Epithelial cell of proximal tubule (primary cell): ENCODE results near the gene CES3. TPM values are rescaled to one million over a fixed set of nuclear protein-coding genes. Genes with fewer than 3 reads are reported as not detected.

Experiments
- DNase-seq: peaks from one replicate; pipeline ENCODE4 v3.0.0-alpha.2; 2011; ENCODE audit warnings: low read depth
- H3K4me3 ChIP-seq: 2 replicates; pipeline ENCODE4 v1.5.1; 2011; ENCODE audit warnings: low read depth, mild to moderate bottlenecking, low read length
- CTCF ChIP-seq: conservative IDR thresholded peaks from 2 replicates; pipeline ENCODE4 v1.5.1; 2012; ENCODE audit warnings: low read depth, mild to moderate bottlenecking, low read length
- total RNA-seq: library from RNA; depleted of rRNA; stranded (reverse); fragments of >200 nt; gene quantifications from 2 replicates; pipeline ENCODE4 v1.2.3, GENCODE V29; 2015

Gene CES3
- total RNA-seq, 1 donor from 2014 or later: 0.75 TPM

DNA sequence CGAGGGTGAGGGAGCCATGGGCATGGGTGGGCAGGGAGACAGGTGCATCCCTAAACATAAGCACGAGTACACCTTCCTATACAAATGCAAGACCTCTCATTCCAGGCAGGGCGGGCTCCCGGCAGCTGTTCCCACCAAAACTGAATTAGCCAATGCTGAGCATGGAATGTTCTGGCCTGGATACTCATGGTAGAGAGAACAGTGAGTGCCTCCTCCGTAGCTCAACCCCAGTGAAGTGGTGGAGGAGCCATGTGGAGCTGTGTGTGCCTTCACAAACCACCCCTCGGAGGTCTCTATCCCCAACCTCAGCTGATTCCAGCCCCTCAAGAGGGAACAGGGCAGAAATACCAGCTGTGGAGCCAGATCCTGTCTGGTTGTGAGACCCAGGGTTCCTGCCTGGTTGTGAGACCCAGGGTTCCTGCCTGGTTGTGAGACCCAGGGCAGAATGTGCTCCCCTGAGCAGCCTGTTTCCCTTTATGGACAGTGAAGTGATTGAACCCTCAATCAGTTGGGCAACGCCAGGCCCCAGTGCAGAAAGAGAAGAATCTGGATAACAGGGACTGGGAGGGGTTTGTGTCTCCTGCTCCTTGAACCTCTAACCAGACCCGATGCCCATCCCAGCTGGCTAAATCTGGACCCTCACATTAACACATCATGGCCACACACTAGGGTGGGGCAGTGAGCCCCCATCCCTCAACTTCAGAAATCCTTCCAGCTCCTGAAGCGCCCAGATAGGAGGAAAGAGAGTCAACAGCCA is 40.0 kb upstream of the CES3 start:
- no peak for DNase-seq
- H3K4me3 ChIP-seq: no peak overlapping the region
- no peak for TF ChIP-seq CTCF

DNA sequence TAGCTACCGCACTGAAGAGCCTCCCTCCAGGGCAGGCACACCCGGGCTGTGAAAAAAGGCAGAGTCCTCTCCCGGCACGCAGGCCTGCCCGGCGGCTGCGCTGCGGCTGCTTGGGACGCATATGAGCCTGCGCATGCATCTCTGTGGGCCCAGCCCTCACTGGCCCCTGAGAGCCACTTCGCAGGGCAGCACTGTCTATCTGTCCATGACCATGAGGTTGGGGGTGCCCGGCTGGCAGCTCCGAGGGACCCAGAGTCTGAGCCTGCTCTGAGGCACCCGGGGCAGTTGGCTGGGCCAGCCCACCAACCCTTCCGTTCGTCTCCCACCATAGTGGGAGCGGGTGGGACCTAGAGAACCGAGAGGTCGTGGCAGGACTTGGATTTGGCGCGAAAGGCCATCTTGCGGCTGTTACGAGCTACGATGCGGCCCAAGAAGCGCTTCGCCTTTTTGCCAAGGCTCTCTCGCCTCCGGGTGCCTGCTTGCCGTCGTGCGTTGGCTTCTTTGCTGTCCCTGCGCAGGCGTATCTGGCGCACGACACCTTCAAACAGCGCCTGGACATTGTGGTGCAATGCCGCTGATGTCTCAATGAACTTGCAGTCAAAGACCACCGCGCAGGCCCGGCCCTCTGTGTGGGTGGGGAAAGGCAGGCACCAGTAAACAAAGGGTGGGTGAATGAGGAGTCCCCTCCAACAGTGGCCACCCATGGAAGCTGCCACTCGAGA is 39.2 kb upstream of the CES3 start:
- TF ChIP-seq CTCF: no peak
- no peak for DNase-seq
- H3K4me3 ChIP-seq: no peak overlapping the region

DNA sequence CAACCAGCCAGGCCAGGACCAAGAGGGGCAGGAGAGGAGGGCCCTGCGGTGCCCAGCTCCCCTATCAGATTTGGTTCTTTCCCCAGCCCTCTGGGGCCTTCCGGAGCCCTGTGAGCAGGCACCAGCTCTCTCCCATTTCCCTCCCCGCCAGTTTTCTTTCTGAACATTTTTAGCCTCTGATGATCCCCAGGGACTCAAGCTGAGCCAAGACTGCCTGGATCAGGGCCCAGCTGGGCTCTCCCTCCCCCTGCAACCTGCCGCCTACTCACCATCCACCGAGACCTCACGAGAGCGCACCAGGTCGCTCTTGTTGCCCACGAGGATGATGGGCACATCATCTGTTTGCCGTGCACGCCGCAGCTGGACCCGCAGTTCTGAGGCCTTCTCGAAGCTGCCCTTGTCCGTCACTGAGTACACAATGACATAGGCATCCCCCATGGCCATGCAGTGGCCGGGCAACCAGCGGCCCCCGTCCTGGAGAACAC is 37.8 kb upstream of the CES3 start:
- TF ChIP-seq CTCF: no peak
- peak overlapping the region; percentile 69 for H3K4me3 ChIP-seq
- DNase-seq: no peak

GRCh38 chr16:66923866-66924265 is 37.2 kb upstream of the CES3 start:
- TF ChIP-seq CTCF: no peak
- H3K4me3 ChIP-seq: peak overlapping the region; percentile 69
- no peak for DNase-seq

DNA sequence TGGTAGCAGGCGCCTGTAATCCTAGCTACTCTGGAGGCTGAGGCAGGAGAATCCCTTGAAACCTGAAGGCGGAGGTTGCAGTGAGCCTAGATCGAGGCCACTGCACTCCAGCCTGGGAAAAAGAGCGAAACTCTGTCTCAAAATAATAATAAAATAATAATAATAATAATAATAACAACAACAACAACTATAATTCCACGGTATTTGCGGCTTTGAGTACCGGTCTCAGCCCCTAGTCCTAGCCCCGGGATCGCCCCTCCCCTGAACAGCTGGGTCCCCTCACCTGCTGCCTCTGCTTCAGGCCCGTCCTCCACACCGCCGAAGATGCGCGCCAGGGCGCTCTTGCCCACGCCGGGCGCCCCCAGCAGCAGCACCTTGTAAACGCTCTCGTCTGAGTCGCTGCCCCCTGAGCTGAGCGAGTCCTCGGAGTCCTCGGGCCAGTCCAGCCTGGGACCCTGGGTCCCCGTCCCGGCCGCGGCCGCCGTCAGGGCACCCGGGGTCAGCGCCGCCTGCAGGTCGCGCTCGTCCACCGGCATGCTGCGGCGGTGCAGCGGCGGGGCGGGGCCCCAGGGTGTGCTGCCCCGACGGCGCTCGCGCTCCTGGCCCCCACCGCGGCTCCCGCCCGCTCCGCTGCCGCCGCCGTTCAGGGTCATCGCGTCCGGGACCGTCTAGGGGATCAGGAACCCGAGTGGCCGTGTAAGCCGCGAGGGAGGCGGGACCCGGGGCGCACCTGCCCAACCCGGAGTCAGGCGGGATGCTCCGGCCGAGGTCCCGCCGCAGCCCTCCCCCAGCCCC is 36.3 kb upstream of the CES3 start:
- no peak for DNase-seq

GRCh38 chr16:66925322-66925840 is 35.7 kb upstream of the CES3 start, which contains the start of gene RRAD:
RRAD (minus strand) TSS chr16:66925535; CDS start chr16:66925179, 356 bp downstream.
- TF ChIP-seq CTCF: no peak
- no peak for DNase-seq
- peak within 1 kb of the TSS; percentile 69 for H3K4me3 ChIP-seq

More for the DNA sequence above, 36.3 kb upstream of the CES3 start:
- H3K4me3 ChIP-seq: peak overlapping the region; percentile 69
- peak; percentile 44 for TF ChIP-seq CTCF
